Psoas muscle (tissue), 8 donors: ENCODE results near the gene ALOXE3. TPM values are rescaled to one million over a fixed set of nuclear protein-coding genes. Genes with fewer than 3 reads are reported as not detected.

Experiments used
- ATAC-seq, 4 donors: fragments of 200-7000 bp; cut with Tn5 transposase; one replicate each; pipeline ENCODE4 v1.9.1; 2020; ENCODE audit warnings: moderate library complexity in 3 of 4, mild to moderate bottlenecking in 2 of 4
- DNase-seq, 2 donors: peaks; one replicate each; pipeline ENCODE4 v3.0.0-alpha.2; 2020
- H3K27ac ChIP-seq: fragments of 200-600 bp; one replicate; pipeline ENCODE4 v1.8.0; 2022
- H3K27me3 ChIP-seq, 3 donors: fragments of 200-600 bp in 1 of 3; one replicate each; pipeline versions ENCODE4 v1.6.1 to v1.8.0; 2013 to 2022; ENCODE audit warnings: low read length in 2 of 3, mild to moderate bottlenecking in 2 of 3, moderate library complexity in 1 of 3; ENCODE audit not compliant: insufficient read depth in 3 of 3
- H3K36me3 ChIP-seq, 2 donors: fragments of 200-600 bp in 1 of 2; one replicate each; pipeline versions ENCODE4 v1.6.1 to v1.8.0; 2013 to 2022; ENCODE audit warnings: low read depth in 1 of 2, mild to moderate bottlenecking in 1 of 2, moderate library complexity in 1 of 2; ENCODE audit not compliant: insufficient read depth in 1 of 2
- H3K4me1 ChIP-seq: fragments of 200-600 bp; one replicate; pipeline ENCODE4 v1.8.0; 2022
- H3K4me3 ChIP-seq: fragments of 200-600 bp; one replicate; pipeline ENCODE4 v1.8.0; 2022; ENCODE audit warnings: mild to moderate bottlenecking
- H3K9me3 ChIP-seq: fragments of 200-600 bp; one replicate; pipeline ENCODE4 v1.8.0; 2022
- CTCF ChIP-seq: fragments of 200-600 bp; IDR thresholded peaks from one replicate; pipeline ENCODE4 v1.8.0; 2022; ENCODE audit warnings: antibody characterized with exemption
- WGBS, 3 donors: extraction: QIAGEN DNeasy Blood & Tissue Kit; methylation state at CpG; one replicate each; pipeline versions ENCODE4 v1.1.6 to v1.1.7; 2013; 5-methylcytosine and 5-hydroxymethylcytosine counted together
- intact Hi-C, 2 donors: fragments of 100-400 bp; cut with DNase I; formaldehyde crosslinking; loops; one replicate each; pipeline versions ENCODE4 v1.11.0 to v1.14.2; 2022
- long read RNA-seq, 2 donors: library from polyadenylated mRNA; unstranded; transcript quantifications; one replicate each; pipeline ENCODE4 v2.0.0, GENCODE V29; 2021
- polyA plus RNA-seq, 3 donors: library from polyadenylated mRNA; stranded (reverse); fragments of 200-250 nt; gene quantifications; one replicate each; pipeline ENCODE4 v1.2.3, GENCODE V29; 2013
- total RNA-seq, 4 donors: library from RNA; stranded (reverse); fragmentation: NEBNext Ultra II Directional in 2 of 4; extraction: Animal tissue kit (Norgen Biotek cat#: 25700) in 2 of 4; gene quantifications; one replicate each; pipeline versions ENCODE4 v1.2.1 to v1.2.4, GENCODE V29; 2021 to 2023
- donor health status: healthy with polysubstance abuse.
- donor health status: DM: no; HTN: no; CAD: no; lungs with moderate emphysema.
- donor health status: Bipolar disorder and iron deficiency.
- donor health status: healthy.
- donor health status: DM: yes; HTN: yes; CAD: no.
- donor health status: DM: no; HTN: no; CAD: no.
- donor health status: DM: no; HTN: no; CAD: no.
- donor health status: DM: yes; HTN: yes; CAD: no.

ALOXE3 gene
- total RNA-seq (not detected), polyA plus RNA-seq (under 1 TPM in 1 of 3 donors, not detected in 2; 0.42 TPM)
- long read RNA-seq, donor 1: 0 reads
- long read RNA-seq, donor 2: 0 reads

GRCh38 chr17:8117980-8118768, at the start of gene ALOXE3:
Gene ALOXE3 (minus strand): TSS chr17:8118514. CDS start chr17:8117990, 524 bp downstream.
- WGBS, 3 donors: 1% methylated on average over 33 of the region's 33 CpGs
- DNase-seq: no peak
- H3K36me3 ChIP-seq: no peaks in the 10 kb centered on the region
- peak within 1 kb of the TSS; percentile 71 for H3K27ac ChIP-seq
- H3K4me1 ChIP-seq: peaks cover 18% of the 10 kb centered on the region
- no peak for TF ChIP-seq CTCF
- H3K4me3 ChIP-seq: peak within 1 kb of the TSS; percentile 77
- ATAC-seq: peak; percentile 3 to 14 (median 10)
- intact Hi-C loops: loop anchor here (1.0 to 10.0 kb wide), 4 partner anchors 36 to 177 kb away; partner anchors contain the start of gene SLC25A35 (in 1 of the 2)
- no peaks in the 10 kb centered on the region for H3K9me3 ChIP-seq
- peaks cover 0 to 46% (median 7%) of the 10 kb centered on the region in 3 donors for H3K27me3 ChIP-seq

GRCh38 chr17:8167526-8167925, 49.2 kb upstream of the ALOXE3 start:
- no peak for TF ChIP-seq CTCF
- peaks cover 17% of the 10 kb centered on the region for H3K4me1 ChIP-seq
- H3K9me3 ChIP-seq: no peaks in the 10 kb centered on the region
- H3K27ac ChIP-seq: no peak overlapping the region
- intact Hi-C loops: loop anchor here in 1 of 2 donors (5.0 kb wide), 1 partner anchor 40 kb away; no protein-coding TSS in a partner anchor
- no peaks in the 10 kb centered on the region for H3K36me3 ChIP-seq
- no peak for ATAC-seq
- H3K4me3 ChIP-seq: no peak overlapping the region
- no peaks in the 10 kb centered on the region for H3K27me3 ChIP-seq
- no peak for DNase-seq
- WGBS, 3 donors: 74 to 81% (median 80%) methylated on average over 3 of the region's 3 CpGs

GRCh38 chr17:8166731-8167130, 48.4 kb upstream of the ALOXE3 start:
- Histone ChIP-seq H3K4me3 (no peak overlapping the region), H3K27me3 (no peaks in the 10 kb centered on the region), H3K36me3 (peaks cover 0 to under 1% of the 10 kb centered on the region in 2 donors), H3K4me1 (peaks cover 19% of the 10 kb centered on the region), H3K27ac (no peak overlapping the region), H3K9me3 (no peaks in the 10 kb centered on the region)
- DNase-seq (no peak), ATAC-seq (no peak)
- intact Hi-C loops: loop anchor here in 1 of 2 donors (5.0 kb wide), 1 partner anchor 39 kb away; no protein-coding TSS in a partner anchor
- no peak for TF ChIP-seq CTCF
- 89 to 95% (median 93%) methylated on average over 6 of the region's 6 CpGs for WGBS, 3 donors

GRCh38 chr17:8164815-8165131, 46.5 kb upstream of the ALOXE3 start:
- WGBS, 3 donors: 49 to 57% (median 55%) methylated on average over 6 of the region's 6 CpGs
- peak in 1 of 2 donors; percentile 12 for DNase-seq
- Histone ChIP-seq H3K9me3 (no peaks in the 10 kb centered on the region), H3K4me3 (peak overlapping the region; percentile 99), H3K27ac (peak overlapping the region; percentile 100), H3K4me1 (peaks cover 30% of the 10 kb centered on the region), H3K36me3 (peaks cover 0 to 19% of the 10 kb centered on the region in 2 donors), H3K27me3 (no peaks in the 10 kb centered on the region)
- ATAC-seq: no peak
- intact Hi-C loops: loop anchor here in 1 of 2 donors (5.0 kb wide), 1 partner anchor 37 kb away; no protein-coding TSS in a partner anchor
- TF ChIP-seq CTCF: no peak
